CD1c-positive myeloid dendritic cell (primary cell): ENCODE results near the gene MSANTD4.
"Not testable (repeated sequence)": the region's sequence is repeated elsewhere in the genome, so short reads cannot be mapped to it uniquely, and the experiment has no call there.

ENCODE experiments used
- DNase-seq: peaks from one replicate; pipeline ENCODE4 v3.0.0-alpha.2; 2016; ENCODE audit errors: extremely low spot score

The MSANTD4 gene

DNA sequence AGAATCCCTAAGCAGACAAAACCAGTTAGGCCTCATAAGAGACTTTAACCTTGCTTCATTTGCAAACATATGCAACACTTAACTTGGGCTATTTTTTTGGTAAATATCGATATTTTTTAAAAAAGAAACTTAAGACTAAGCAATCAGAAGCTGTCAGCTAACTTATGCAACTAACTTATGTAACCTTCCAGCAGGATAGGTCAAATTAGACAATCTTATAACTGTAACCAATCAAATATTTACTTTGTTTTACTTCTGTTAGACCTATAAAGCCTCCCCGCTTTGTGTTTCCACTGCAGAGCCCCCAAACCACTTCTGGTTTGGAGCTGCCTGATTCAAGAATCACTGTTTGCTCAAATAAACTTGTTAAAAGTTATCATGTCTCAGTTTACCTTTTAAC, 8.0 kb downstream of the MSANTD4 start:
- DNase-seq = no peak

DNA sequence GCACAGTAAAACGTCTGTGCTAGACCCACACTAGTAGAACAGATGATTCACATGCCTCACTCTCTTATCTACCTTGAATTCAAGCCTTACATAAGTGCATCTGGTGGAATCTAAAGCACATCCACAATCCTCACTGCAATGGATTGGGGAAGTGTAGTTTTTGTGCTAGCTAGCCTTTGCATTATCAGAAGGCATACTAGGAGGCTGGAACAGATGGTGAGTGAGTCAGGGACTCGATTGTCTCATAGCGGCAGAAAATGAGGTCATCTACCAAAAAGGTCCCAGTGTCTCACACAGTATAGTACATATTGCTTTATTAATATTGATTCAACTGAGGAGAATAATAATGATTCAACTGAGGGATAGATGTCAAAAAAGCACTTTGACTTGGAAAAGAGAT, 9.3 kb downstream of the MSANTD4 start:
- no peak for DNase-seq

DNA sequence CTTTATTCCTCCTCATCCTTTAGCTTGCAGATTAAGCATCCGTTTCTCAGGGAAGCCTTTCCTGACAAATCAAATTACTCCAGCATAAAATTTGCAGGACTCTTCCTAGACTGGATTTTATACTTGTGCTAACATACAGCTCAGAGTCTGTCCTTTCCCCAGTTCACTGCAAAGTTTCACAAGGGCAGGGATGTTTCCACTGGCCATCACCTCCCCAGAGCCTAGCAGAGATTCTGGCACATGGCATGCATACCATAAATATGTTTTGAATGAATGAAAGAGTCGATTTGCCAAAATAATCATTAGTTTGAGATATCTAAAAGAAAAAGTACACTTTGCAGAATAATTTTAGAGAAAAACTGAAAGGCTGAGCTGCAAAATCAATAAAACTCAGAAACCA, 10.6 kb downstream of the MSANTD4 start:
- DNase-seq = no peak

DNA sequence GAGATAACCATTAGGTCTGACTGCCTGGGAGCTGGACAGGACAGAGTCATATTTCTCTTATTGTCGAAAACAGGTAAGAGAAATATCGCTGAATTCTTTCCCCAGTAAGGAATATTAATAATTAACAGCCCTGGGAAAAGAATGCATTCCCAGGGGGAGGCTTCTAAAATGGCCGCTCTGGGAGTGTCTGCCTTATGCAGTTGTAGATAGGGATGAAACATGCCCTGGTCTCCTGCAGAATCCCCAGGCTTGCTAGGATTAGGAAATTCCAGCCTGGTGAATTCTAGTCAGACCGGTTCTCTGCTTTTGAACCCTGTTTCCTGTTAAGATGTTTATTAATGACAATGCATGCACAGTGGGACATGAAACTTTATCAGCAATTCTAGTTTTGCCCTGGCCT, 18.9 kb downstream of the MSANTD4 start:
- DNase-seq = not testable (repeated sequence)

DNA sequence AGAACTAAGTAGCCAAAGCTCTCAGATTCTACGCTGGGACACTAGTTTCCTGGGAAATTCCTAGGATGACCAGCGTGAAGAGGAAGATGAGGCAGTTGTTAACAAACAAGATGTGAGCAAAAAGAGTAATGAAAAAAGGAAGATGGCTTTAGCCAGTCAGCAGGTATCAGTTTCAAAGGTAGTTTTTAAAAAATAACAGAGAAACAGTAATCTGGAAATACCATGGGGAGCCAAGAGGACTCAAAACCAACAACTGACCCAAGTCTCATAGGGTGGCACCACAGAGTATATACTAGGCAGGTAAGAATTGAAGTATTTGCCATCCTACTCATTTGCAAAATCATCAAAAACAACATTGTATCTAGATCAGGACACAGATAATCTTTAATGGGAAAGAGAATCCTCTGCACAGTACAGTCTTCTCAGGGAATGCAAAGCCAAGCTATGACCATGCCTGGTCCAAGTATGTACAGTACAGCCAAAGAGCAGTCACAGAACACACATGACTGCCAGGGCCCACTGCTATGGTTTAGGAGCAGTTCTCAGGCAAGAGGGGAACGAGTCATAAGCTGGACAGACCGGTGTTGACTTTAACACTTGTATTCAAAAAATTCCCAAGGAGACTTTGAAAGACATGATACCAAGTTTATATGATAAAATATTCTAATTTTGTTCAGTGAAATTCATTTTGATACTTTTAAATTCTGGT, 20.6 kb downstream of the MSANTD4 start:
- no peak for DNase-seq

DNA sequence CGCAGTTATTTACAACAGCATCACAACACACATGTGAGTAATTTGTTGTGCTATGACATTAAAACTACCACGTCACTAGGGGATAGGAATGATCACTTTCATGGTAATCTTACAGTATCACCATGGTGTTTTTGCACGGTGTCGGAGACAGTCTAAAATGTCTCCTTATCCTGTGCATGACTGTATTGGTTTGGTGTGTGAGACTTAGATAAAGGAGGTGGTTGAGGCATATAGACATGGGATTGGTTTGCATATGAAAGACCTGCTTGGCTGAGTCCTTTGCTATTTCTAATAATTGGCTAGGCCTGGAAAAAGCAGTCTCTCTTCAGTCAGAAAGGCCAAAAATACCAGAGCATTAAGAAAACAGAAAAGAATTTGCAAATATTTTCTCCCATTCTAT, 30.2 kb downstream of the MSANTD4 start:
- no peak for DNase-seq

DNA sequence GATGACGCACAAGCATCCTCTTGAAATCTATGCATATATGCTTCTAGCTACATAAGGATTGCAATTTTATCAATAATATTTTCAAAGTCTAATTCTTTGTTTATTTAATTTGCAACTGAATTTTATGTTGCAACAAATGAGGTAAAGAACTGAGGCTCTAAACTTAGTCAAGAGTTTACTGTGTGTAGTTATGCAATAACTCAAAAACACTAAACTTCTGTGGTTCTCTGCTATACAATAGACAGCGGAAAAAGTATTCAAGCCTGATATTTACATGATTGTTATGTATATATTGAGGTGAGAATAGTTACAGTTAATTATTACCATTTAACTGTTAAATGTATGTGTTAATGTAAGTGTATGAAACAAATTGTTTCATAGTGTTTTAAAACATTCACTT, 32.9 kb downstream of the MSANTD4 start:
- DNase-seq = no peak

DNA sequence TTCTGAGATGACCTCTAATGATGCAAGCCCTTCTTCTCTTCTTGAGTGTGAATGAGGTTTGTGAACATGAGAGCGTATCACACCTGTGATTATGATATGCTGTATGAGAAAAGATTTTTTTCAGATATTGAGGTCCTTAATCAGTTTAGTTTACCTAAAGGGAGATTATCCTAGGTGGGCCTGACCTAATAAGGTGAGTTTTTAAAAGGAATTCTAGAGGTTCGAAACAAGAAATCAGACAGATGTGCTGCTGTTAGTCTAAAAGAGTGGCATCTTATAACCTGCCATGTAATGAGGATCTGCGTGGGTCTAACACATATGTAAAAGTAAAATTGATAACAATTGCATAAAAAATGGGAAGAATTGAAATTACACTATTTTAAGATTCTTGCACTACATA, 33.8 kb downstream of the MSANTD4 start:
- no peak for DNase-seq

DNA sequence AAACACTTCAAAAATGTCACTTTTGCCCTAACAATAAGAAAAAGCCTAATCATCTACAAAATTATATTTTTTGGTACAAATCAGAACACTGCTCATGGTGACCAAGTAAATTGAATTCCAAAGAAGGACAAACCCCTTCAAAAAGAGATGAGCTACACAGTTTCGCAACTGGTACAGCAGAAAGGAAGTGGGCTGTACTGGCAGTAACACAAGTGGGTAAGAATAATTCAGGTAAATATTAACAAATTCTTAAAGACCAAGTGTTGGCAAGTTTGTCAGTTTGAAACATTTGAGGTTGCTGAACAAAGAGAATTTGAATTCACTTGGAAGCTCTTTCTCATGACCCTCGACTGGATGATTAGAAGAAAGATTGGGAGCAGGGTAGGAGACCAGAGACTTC, 35.5 kb downstream of the MSANTD4 start:
- DNase-seq = no peak

DNA sequence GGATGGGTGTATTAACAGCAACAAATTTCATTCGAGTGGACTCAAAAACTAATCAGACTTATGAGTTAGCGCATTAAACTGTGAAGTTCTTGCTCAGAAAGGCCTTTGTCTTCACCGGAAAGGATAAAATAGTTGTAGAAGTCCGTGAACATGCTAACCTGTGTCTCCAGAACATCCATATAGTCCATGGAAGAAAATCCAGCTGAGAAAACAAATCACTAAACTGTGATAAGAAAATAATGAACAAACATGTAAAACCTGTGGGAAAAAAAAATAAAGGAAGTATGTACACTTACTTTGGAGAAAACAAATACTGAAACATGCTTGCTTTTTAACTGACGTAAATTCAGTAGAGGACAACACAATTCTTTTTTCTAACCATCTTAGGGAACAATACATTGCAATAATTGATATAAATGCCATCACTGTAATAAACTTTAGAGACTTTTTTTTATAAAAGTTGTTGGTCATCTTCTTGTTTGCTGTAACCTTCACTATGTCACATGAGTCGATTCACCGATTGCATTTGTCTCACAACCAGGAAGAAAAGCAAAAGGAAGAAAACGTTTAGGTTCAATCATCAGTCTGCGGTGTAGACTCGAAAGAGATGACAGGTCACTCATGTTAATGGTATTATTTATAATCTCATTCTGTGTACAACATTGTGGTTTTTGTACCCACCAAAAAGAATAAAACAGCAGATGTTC, 41.9 kb downstream of the MSANTD4 start:
- no peak for DNase-seq

DNA sequence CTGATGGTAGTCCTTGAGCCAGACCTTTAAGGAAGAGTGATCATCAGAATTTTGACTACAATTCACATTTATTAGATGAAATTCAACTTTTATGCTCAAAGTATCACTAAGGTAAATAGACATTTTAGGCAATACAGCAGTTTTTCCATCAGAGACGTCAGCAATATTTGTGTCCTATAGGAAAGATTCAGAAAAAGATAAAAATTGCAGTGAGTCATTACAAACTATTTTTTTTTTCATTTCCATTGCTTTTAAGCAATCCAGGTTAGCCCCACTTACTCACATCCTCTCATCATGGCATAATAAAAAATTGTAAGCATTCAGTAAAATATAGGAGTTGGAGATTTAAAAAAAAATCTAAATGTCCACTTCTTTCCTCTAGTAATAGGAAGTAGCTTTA, 46.9 kb downstream of the MSANTD4 start:
- DNase-seq = no peak

DNA sequence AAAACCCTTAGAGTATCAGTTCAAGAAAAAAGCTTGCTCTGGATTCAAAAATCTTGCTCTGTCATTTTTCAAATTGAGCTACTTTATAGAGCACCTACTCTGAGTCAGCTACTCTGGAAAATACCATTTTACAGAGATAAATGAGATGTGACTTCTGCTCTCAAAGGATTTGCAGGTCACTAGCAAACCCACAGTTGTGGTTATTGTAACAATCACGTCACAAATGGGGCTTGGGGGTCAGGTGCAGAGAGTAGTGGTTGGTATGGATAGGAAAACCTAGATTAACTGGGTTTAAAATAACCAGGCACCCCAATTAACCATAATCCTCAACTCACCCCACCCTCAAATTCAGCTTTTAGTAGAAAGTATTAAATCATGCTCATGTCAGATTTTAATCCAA, 52.3 kb downstream of the MSANTD4 start:
- DNase-seq = no peak

DNA sequence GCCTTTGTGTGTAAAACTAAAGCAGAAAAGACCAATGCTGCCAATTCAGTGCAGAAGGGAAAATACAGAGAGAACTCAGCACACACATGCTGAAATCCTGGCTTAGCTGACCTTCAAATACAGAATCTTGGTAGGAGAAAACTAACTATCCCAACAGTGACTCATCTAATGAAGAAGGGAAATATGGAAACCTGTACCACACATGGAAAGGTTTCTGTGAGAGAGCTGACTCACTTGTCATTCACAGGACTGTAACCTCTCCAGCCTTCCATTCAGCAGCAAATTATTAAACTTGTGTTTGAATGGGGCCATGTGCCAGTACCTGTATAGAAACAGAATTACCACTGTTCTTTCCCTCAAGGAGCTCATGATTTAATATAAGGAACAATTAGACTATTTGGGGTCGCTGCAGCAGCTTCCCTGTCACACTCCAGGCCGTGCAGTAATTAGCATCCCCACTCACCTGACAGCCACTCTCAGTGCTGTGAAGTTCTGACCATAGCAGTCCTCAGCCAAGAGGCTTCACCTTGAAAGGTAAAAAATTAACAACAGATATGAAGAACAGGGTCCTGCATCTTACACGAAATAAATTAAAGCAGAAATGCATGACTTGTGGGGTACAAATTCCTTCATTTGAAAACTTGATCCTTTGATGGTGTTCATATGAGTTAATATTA, 53.9 kb downstream of the MSANTD4 start:
- no peak for DNase-seq

DNA sequence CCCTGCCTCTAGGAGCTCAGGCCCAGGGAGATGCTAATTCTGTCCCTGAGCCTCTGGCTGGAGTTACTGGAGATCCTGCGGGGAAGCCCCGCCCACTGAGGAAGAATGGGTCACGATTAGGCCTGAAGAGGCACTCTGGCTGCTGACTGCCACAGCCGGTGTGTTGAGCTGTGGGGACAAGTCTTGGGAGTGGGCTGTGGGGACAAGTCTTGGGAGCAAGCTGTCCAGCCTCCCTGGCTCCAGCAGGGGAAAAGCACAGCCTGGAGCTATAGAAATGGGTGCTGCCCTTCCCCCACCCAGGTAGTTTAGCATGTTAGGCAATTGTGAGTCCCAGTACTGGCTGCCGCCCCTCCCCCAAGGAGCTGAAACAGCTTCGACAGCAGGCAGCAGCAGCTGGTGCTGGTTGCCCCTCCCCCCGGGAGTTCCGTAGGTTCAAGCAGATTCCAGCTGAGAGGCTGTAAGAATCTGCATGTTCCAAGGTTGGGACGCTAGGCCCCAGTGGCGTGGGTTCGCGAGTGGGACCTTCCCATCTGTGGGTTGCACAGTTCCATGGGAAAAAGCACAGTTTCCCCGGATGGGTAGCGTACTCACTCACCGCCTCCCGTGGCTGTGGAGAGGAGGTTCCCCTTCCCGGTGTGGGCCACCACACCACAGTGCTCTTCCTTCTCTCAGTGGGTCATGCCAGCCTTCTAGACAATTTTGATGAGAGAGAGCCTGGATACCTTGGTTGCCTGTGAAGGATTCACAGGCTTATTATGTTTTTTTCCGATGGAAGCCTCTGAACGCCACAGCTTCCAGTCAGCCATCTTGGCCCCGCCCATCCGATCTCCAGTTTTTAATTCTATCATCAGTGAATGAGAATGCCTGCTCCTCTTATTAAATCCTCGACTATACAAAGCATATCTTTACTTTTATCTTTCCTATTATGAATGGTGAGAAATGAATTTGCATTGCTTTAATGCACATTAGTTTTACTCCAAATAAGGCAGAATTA, 61.5 kb downstream of the MSANTD4 start:
- no peak for DNase-seq
